Lung (tissue), 12 donors: ENCODE measurements around the gene SMARCC2. TPM values are rescaled to one million over a fixed set of nuclear protein-coding genes. Genes with fewer than 3 reads are reported as not detected.
A peak's percentile ranks its signal among the peaks of the same experiment; 100 is the strongest.

Experiments
- ATAC-seq: fragments of 200-7000 bp; cut with Tn5 transposase; one replicate; pipeline ENCODE4 v1.9.1; 2020; ENCODE audit warnings: moderate number of reproducible peaks; ENCODE audit not compliant: insufficient read depth, low FRiP score
- DNase-seq, 3 donors: peaks; one replicate each; pipeline ENCODE4 v3.0.0-alpha.2; 2013 to 2017
- H3K27ac ChIP-seq, 2 donors: one replicate each; pipeline ENCODE4 v1.5.1; 2013; ENCODE audit warnings: mild to moderate bottlenecking in 2 of 2, moderate library complexity in 2 of 2, control low read depth in 1 of 2, inconsistent platforms in 1 of 2, low read depth in 1 of 2, low read length in 1 of 2
- H3K27me3 ChIP-seq, 3 donors: one replicate each; pipeline ENCODE4 v1.5.1; 2013; ENCODE audit warnings: low read length in 2 of 3; ENCODE audit not compliant: control insufficient read depth in 3 of 3, insufficient read depth in 3 of 3
- H3K36me3 ChIP-seq, 4 donors: one replicate each; pipeline ENCODE4 v1.5.1; 2013; ENCODE audit warnings: low read length in 4 of 4, mild to moderate bottlenecking in 1 of 4, moderate library complexity in 1 of 4; ENCODE audit not compliant: control insufficient read depth in 4 of 4, insufficient read depth in 4 of 4
- H3K4me1 ChIP-seq, 5 donors: one replicate each; pipeline ENCODE4 v1.5.1; 2013; ENCODE audit warnings: low read length in 5 of 5, mild to moderate bottlenecking in 2 of 5, moderate library complexity in 1 of 5; ENCODE audit not compliant: control insufficient read depth in 5 of 5, insufficient read depth in 5 of 5
- H3K4me3 ChIP-seq: one replicate; pipeline ENCODE4 v1.5.1; 2013; ENCODE audit warnings: mild to moderate bottlenecking, control low read depth, moderate library complexity
- H3K9ac ChIP-seq, 2 donors: one replicate each; pipeline ENCODE4 v1.5.1; 2013; ENCODE audit warnings: low read length in 2 of 2, control low read depth in 1 of 2; ENCODE audit not compliant: insufficient read depth in 1 of 2
- H3K9me3 ChIP-seq, 4 donors: one replicate each; pipeline ENCODE4 v1.5.1; 2013; ENCODE audit warnings: low read length in 3 of 4, mild to moderate bottlenecking in 1 of 4, moderate library complexity in 1 of 4; ENCODE audit not compliant: control insufficient read depth in 4 of 4, insufficient read depth in 3 of 4
- CTCF ChIP-seq: IDR thresholded peaks from 2 replicates; pipeline ENCODE4 v1.5.1; 2012; ENCODE audit warnings: mild to moderate bottlenecking; ENCODE audit errors: control extremely low read depth, extremely low read depth
- WGBS, 2 donors: extraction: QIAGEN DNeasy Blood & Tissue Kit; methylation state at CpG; one replicate each; pipeline ENCODE4 v1.1.7; 2013; 5-methylcytosine and 5-hydroxymethylcytosine counted together
- polyA plus RNA-seq, 2 donors: library from polyadenylated mRNA; stranded (reverse); fragments of 200-250 nt; gene quantifications; one replicate each; pipeline ENCODE4 v1.2.1, GENCODE V29; 2013
- total RNA-seq, 2 donors: library from RNA; depleted of rRNA in 1 of 2; stranded (reverse); fragments of >200 nt in 1 of 2; gene quantifications; one replicate each; pipeline ENCODE4 v1.2.1, GENCODE V29; 2014 to 2021
- donor health status: control.
- donor health status: control.
- donor health status: Bipolar disorder and iron deficiency.
- donor health status: healthy.
- donor health status: DM: yes; HTN: yes; CAD: no.

Gene SMARCC2
- total and polyA plus RNA-seq, 4 donors = 23.9 to 97.5 (median 47.7) TPM

GRCh38 chr12:56116267-56117081 lies 72.8 kb downstream of the SMARCC2 start, which contains the start of gene RPL41:
TSS of gene RPL41 (plus strand) at chr12:56116633.
- Histone ChIP-seq H3K4me1 (peaks cover 0 to 20% (median 5%) of the 10 kb centered on the region in 5 donors), H3K9me3 (no peaks in the 10 kb centered on the region), H3K4me3 (peak within 1 kb of the TSS; percentile 63), H3K36me3 (peaks cover 12 to 19% (median 16%) of the 10 kb centered on the region in 4 donors), H3K27ac (peak within 1 kb of the TSS; percentile 91 to 99), H3K27me3 (no peaks in the 10 kb centered on the region), H3K9ac (peak within 1 kb of the TSS; percentile 97 to 99)
- DNase-seq = peak; percentile 97 to 99 (median 99)
- ATAC-seq = peak; percentile 73
- WGBS, 2 donors = 0% methylated on average over 34 of the region's 34 CpGs
- no peak for TF ChIP-seq CTCF

- no peak for TF ChIP-seq CTCF
- Histone ChIP-seq H3K9ac (peak overlapping the region in 1 of 2 donors; percentile 99), H3K4me3 (no peak overlapping the region), H3K4me1 (peaks cover 0 to 20% (median 5%) of the 10 kb centered on the region in 5 donors), H3K27ac (peak overlapping the region in 1 of 2 donors; percentile 91), H3K27me3 (no peaks in the 10 kb centered on the region), H3K9me3 (peaks cover 0 to 2% (median 0%) of the 10 kb centered on the region in 4 donors), H3K36me3 (peaks cover 16 to 24% (median 20%) of the 10 kb centered on the region in 4 donors)
- ATAC-seq (no peak), DNase-seq (peak in 2 of 3 donors; percentile 29 to 38)
- WGBS, 2 donors = 50 to 54% methylated on average over 10 of the region's 10 CpGs
Measured at GRCh38 chr12:56115329-56115728, 74.0 kb downstream of the SMARCC2 start.

- no peaks in the 10 kb centered on the region for H3K27me3 ChIP-seq
- H3K4me3 ChIP-seq = no peak overlapping the region
- ATAC-seq = no peak
- DNase-seq = no peak
- H3K9ac ChIP-seq = no peak overlapping the region
- peaks cover 0 to 2% (median 0%) of the 10 kb centered on the region in 4 donors for H3K9me3 ChIP-seq
- WGBS, 2 donors = 93 to 97% methylated on average over 1 of the region's 1 CpG
- H3K4me1 ChIP-seq = peaks cover 0 to 11% (median 3%) of the 10 kb centered on the region in 5 donors
- TF ChIP-seq CTCF = no peak
- H3K27ac ChIP-seq = no peak overlapping the region
- H3K36me3 ChIP-seq = peaks cover 20 to 32% (median 27%) of the 10 kb centered on the region in 4 donors
Measured at GRCh38 chr12:56114084-56114483, 75.2 kb downstream of the SMARCC2 start.

Other genes starting within 250 kb of the SMARCC2 start
- gene PMEL, start 223.4 kb downstream of the SMARCC2 start, total RNA-seq = 1 to 10 TPM in 1 of 2 donors, under 1 TPM in 1; 0.43 to 1.7 TPM
- 1 to 10 TPM; 1.0 to 1.1 TPM for gene PMEL, start 223.4 kb downstream of the SMARCC2 start, polyA plus RNA-seq
- gene CDK2, start 222.7 kb downstream of the SMARCC2 start, total RNA-seq = 10 to 100 TPM; 27.4 to 28.0 TPM
- gene CDK2, start 222.7 kb downstream of the SMARCC2 start, polyA plus RNA-seq = 10 to 100 TPM; 13.0 to 25.5 TPM
- 100 to 1,000 TPM; 113 to 118 TPM for gene RAB5B, start 215.4 kb downstream of the SMARCC2 start, total RNA-seq
- gene RAB5B, start 215.4 kb downstream of the SMARCC2 start, polyA plus RNA-seq = 10 to 100 TPM; 64.5 to 70.0 TPM
- gene SUOX, start 192.2 kb downstream of the SMARCC2 start, total RNA-seq = 10 to 100 TPM; 17.7 to 26.2 TPM
- 10 to 100 TPM; 15.1 to 17.1 TPM for gene SUOX, start 192.2 kb downstream of the SMARCC2 start, polyA plus RNA-seq
- gene IKZF4, start 168.4 kb downstream of the SMARCC2 start, total RNA-seq = 10 to 100 TPM in 1 of 2 donors, 1 to 10 TPM in 1; 7.0 to 10.7 TPM
- 1 to 10 TPM; 3.3 to 3.5 TPM for gene IKZF4, start 168.4 kb downstream of the SMARCC2 start, polyA plus RNA-seq
- gene RPS26, start 147.6 kb downstream of the SMARCC2 start, total RNA-seq = 10 to 100 TPM; 53.1 to 94.2 TPM
- 1,000 to 10,000 TPM; 1,088 to 1,477 TPM for gene RPS26, start 147.6 kb downstream of the SMARCC2 start, polyA plus RNA-seq
- gene ERBB3, start 109.3 kb downstream of the SMARCC2 start, total RNA-seq = 100 to 1,000 TPM in 1 of 2 donors, 10 to 100 TPM in 1; 67.9 to 191 TPM
- 10 to 100 TPM; 31.4 to 52.3 TPM for gene ERBB3, start 109.3 kb downstream of the SMARCC2 start, polyA plus RNA-seq
- 10 to 100 TPM; 80.2 to 81.3 TPM for gene PA2G4, start 84.9 kb downstream of the SMARCC2 start, total RNA-seq
- 100 to 1,000 TPM in 1 of 2 donors, 10 to 100 TPM in 1; 97.6 to 137 TPM for gene PA2G4, start 84.9 kb downstream of the SMARCC2 start, polyA plus RNA-seq
- gene RPL41, start 72.8 kb downstream of the SMARCC2 start, total RNA-seq = 1,000 to 10,000 TPM; 1,569 to 3,132 TPM
- 1,000 to 10,000 TPM; 4,690 to 5,737 TPM for gene RPL41, start 72.8 kb downstream of the SMARCC2 start, polyA plus RNA-seq
- gene ZC3H10, start 71.2 kb downstream of the SMARCC2 start, total RNA-seq = 1 to 10 TPM; 2.5 to 7.9 TPM
- gene ZC3H10, start 71.2 kb downstream of the SMARCC2 start, polyA plus RNA-seq = 1 to 10 TPM; 3.1 to 3.5 TPM
- 100 to 1,000 TPM in 1 of 2 donors, 10 to 100 TPM in 1; 57.4 to 131 TPM for gene ESYT1, start 61.2 kb downstream of the SMARCC2 start, total RNA-seq
- 10 to 100 TPM; 23.5 to 71.0 TPM for gene ESYT1, start 61.2 kb downstream of the SMARCC2 start, polyA plus RNA-seq
- 10 to 100 TPM; 39.1 to 46.1 TPM for gene MYL6B, start 36.9 kb downstream of the SMARCC2 start, total RNA-seq
- 10 to 100 TPM; 20.7 to 40.3 TPM for gene MYL6B, start 36.9 kb downstream of the SMARCC2 start, polyA plus RNA-seq
- gene MYL6, start 31.1 kb downstream of the SMARCC2 start, total RNA-seq = 1,000 to 10,000 TPM; 1,471 to 1,783 TPM
- 1,000 to 10,000 TPM; 2,612 to 3,593 TPM for gene MYL6, start 31.1 kb downstream of the SMARCC2 start, polyA plus RNA-seq
- gene RNF41, start 32.4 kb upstream of the SMARCC2 start, total RNA-seq = 10 to 100 TPM; 49.5 to 54.6 TPM
- gene RNF41, start 32.4 kb upstream of the SMARCC2 start, polyA plus RNA-seq = 10 to 100 TPM; 18.1 to 40.6 TPM
- gene NABP2, start 34.9 kb upstream of the SMARCC2 start, total RNA-seq = 10 to 100 TPM; 11.3 to 31.4 TPM
- gene NABP2, start 34.9 kb upstream of the SMARCC2 start, polyA plus RNA-seq = 10 to 100 TPM; 22.1 to 23.8 TPM
- 1 to 10 TPM in 1 of 2 donors, under 1 TPM in 1; 0.71 to 1.1 TPM for gene SLC39A5, start 40.6 kb upstream of the SMARCC2 start, total RNA-seq
- under 1 TPM; 0.13 to 0.20 TPM for gene SLC39A5, start 40.6 kb upstream of the SMARCC2 start, polyA plus RNA-seq
- gene ANKRD52, start 68.9 kb upstream of the SMARCC2 start, total RNA-seq = 10 to 100 TPM; 25.9 to 38.1 TPM
- gene ANKRD52, start 68.9 kb upstream of the SMARCC2 start, polyA plus RNA-seq = 1 to 10 TPM; 9.2 to 9.9 TPM
- gene COQ10A, start 77.5 kb upstream of the SMARCC2 start, total RNA-seq = 10 to 100 TPM in 1 of 2 donors, 1 to 10 TPM in 1; 8.3 to 16.5 TPM
- gene COQ10A, start 77.5 kb upstream of the SMARCC2 start, polyA plus RNA-seq = 10 to 100 TPM in 1 of 2 donors, 1 to 10 TPM in 1; 5.8 to 18.1 TPM
- 100 to 1,000 TPM; 101 to 204 TPM for gene CS, start 110.8 kb upstream of the SMARCC2 start, total RNA-seq
- gene CS, start 110.8 kb upstream of the SMARCC2 start, polyA plus RNA-seq = 10 to 100 TPM; 43.1 to 87.9 TPM
- gene CNPY2, start 126.5 kb upstream of the SMARCC2 start, total RNA-seq = 100 to 1,000 TPM in 1 of 2 donors, 10 to 100 TPM in 1; 38.8 to 125 TPM
- gene CNPY2, start 126.5 kb upstream of the SMARCC2 start, polyA plus RNA-seq = 100 to 1,000 TPM; 128 to 153 TPM
- gene PAN2, start 144.5 kb upstream of the SMARCC2 start, total RNA-seq = 10 to 100 TPM; 61.4 to 68.2 TPM
- 10 to 100 TPM; 22.4 to 43.0 TPM for gene PAN2, start 144.5 kb upstream of the SMARCC2 start, polyA plus RNA-seq
- under 1 TPM; 0.34 to 0.77 TPM for gene IL23A, start 149.4 kb upstream of the SMARCC2 start, total RNA-seq
- gene IL23A, start 149.4 kb upstream of the SMARCC2 start, polyA plus RNA-seq = 1 to 10 TPM in 1 of 2 donors, under 1 TPM in 1; 0.43 to 4.0 TPM
- 100 to 1,000 TPM; 139 to 218 TPM for gene STAT2, start 170.6 kb upstream of the SMARCC2 start, total RNA-seq
- 10 to 100 TPM; 64.8 to 67.2 TPM for gene STAT2, start 170.6 kb upstream of the SMARCC2 start, polyA plus RNA-seq
- gene APOF, start 173.4 kb upstream of the SMARCC2 start, total RNA-seq = under 1 TPM in 1 of 2 donors, not detected in 1; 0.12 TPM
- not detected for gene APOF, start 173.4 kb upstream of the SMARCC2 start, polyA plus RNA-seq